ENCODE results near the gene NTRK2.

- TF ChIP-seq CTCF (IDR thresholded peaks at IDR 0.05): no peak
- no peak for TF ChIP-seq POLR2A (IDR thresholded peaks at IDR 0.05)
Measured at GRCh38 chr9:84804951-84805694, 135.6 kb downstream of the NTRK2 start.
